ENCODE data around the gene G6PC1.

The G6PC1 gene

GRCh38 chr17:42894283-42895184 is 6.1 kb upstream of the G6PC1 start:
- TF ChIP-seq TAF1 (IDR thresholded peaks at IDR 0.05; ENCODE audit: low read depth) (no peak), ZBTB7A (IDR thresholded peaks at IDR 0.05; ENCODE audit: low read depth) (no peak), CEBPB (IDR thresholded peaks at IDR 0.05) (no peak), MAX (IDR thresholded peaks at IDR 0.05) (no peak), EGR1 (IDR thresholded peaks at IDR 0.05) (no peak), RAD21 (IDR thresholded peaks at IDR 0.05; ENCODE audit: low read depth) (no peak), YY1 (IDR thresholded peaks at IDR 0.05; ENCODE audit: low read depth) (no peak), CREB1 (IDR thresholded peaks at IDR 0.05; ENCODE audit: low read depth) (no peak)

GRCh38 chr17:42895185-42895555 is 5.4 kb upstream of the G6PC1 start:
- no peak for TF ChIP-seq ZBTB7A (IDR thresholded peaks at IDR 0.05; ENCODE audit: low read depth)
- TF ChIP-seq EGR1 (IDR thresholded peaks at IDR 0.05) = no peak
- TF ChIP-seq USF1 (IDR thresholded peaks at IDR 0.05) = no peak
- TF ChIP-seq CEBPB (IDR thresholded peaks at IDR 0.05) = no peak
- no peak for TF ChIP-seq MAX (IDR thresholded peaks at IDR 0.05)
- TF ChIP-seq EP300 (IDR thresholded peaks at IDR 0.05; ENCODE audit: borderline replicate concordance) = no peak
- no peak for TF ChIP-seq TEAD4 (IDR thresholded peaks at IDR 0.05)
- no peak for TF ChIP-seq TAF1 (IDR thresholded peaks at IDR 0.05; ENCODE audit: low read depth)
- no peak for TF ChIP-seq CREB1 (IDR thresholded peaks at IDR 0.05; ENCODE audit: low read depth)
- TF ChIP-seq FOXM1 (IDR thresholded peaks at IDR 0.05; ENCODE audit: borderline replicate concordance, low read depth) = no peak
- TF ChIP-seq TCF12 (IDR thresholded peaks at IDR 0.05; ENCODE audit: low read depth) = no peak
- no peak for TF ChIP-seq NFIC (IDR thresholded peaks at IDR 0.05)
- TF ChIP-seq YY1 (IDR thresholded peaks at IDR 0.05; ENCODE audit: low read depth) = no peak
- TF ChIP-seq RAD21 (IDR thresholded peaks at IDR 0.05; ENCODE audit: low read depth) = no peak
- no peak for TF ChIP-seq REST (IDR thresholded peaks at IDR 0.05; ENCODE audit: low read depth)

- TF ChIP-seq YY1 (IDR thresholded peaks at IDR 0.05; ENCODE audit: low read depth) (no peak), TCF12 (IDR thresholded peaks at IDR 0.05; ENCODE audit: low read depth) (no peak)
Measured at GRCh38 chr17:42898147-42898811, 2.3 kb upstream of the G6PC1 start.

GRCh38 chr17:42901535-42902229 is 1.1 kb downstream of the G6PC1 start:
- TF ChIP-seq ZBTB7A (IDR thresholded peaks at IDR 0.05; ENCODE audit: low read depth) = no peak
- no peak for TF ChIP-seq TEAD4 (IDR thresholded peaks at IDR 0.05)
- TF ChIP-seq REST (IDR thresholded peaks at IDR 0.05; ENCODE audit: low read depth) = no peak
- TF ChIP-seq CEBPB (IDR thresholded peaks at IDR 0.05) = no peak
- no peak for TF ChIP-seq EP300 (IDR thresholded peaks at IDR 0.05; ENCODE audit: borderline replicate concordance)
- no peak for TF ChIP-seq NFIC (IDR thresholded peaks at IDR 0.05)
- TF ChIP-seq TCF12 (IDR thresholded peaks at IDR 0.05; ENCODE audit: low read depth) = no peak
- TF ChIP-seq USF1 (IDR thresholded peaks at IDR 0.05) = no peak
- no peak for TF ChIP-seq TAF1 (IDR thresholded peaks at IDR 0.05; ENCODE audit: low read depth)
- TF ChIP-seq YY1 (IDR thresholded peaks at IDR 0.05; ENCODE audit: low read depth) = no peak
- TF ChIP-seq MAX (IDR thresholded peaks at IDR 0.05) = no peak
- no peak for TF ChIP-seq FOXM1 (IDR thresholded peaks at IDR 0.05; ENCODE audit: borderline replicate concordance, low read depth)

GRCh38 chr17:42904110-42904469 is 3.5 kb downstream of the G6PC1 start:
- TF ChIP-seq REST (IDR thresholded peaks at IDR 0.05; ENCODE audit: low read depth) (no peak), TCF12 (IDR thresholded peaks at IDR 0.05; ENCODE audit: low read depth) (no peak), TEAD4 (IDR thresholded peaks at IDR 0.05) (no peak), MAX (IDR thresholded peaks at IDR 0.05) (no peak), CEBPB (IDR thresholded peaks at IDR 0.05) (no peak)

All from Ishikawa (cell line).